UCSD-AML1 (cell line): ENCODE data around the gene SMO.
"Not testable (repeated sequence)": the region's sequence is repeated elsewhere in the genome, so short reads cannot be mapped to it uniquely, and the experiment has no call there.

Experiments used
- DNase-seq: peaks from one replicate; lab custom pipeline; 2025; ENCODE audit not compliant: unreplicated experiment; lab: John Stamatoyannopoulos, UW

The SMO gene

GRCh38 chr7:129231666-129232065, 43.2 kb downstream of the SMO start:
- DNase-seq = no peak

GRCh38 chr7:129238546-129238945, 50.1 kb downstream of the SMO start:
- no peak for DNase-seq

- DNase-seq = no peak
Observed at GRCh38 chr7:129240119-129240820, 51.8 kb downstream of the SMO start.

GRCh38 chr7:129244220-129244619, 55.8 kb downstream of the SMO start:
- no peak for DNase-seq

GRCh38 chr7:129245533-129245932, 57.1 kb downstream of the SMO start:
- DNase-seq = no peak

GRCh38 chr7:129247087-129247486, 58.7 kb downstream of the SMO start:
- no peak for DNase-seq

GRCh38 chr7:129252128-129252527, 63.7 kb downstream of the SMO start:
- no peak for DNase-seq

GRCh38 chr7:129252603-129253002, 64.2 kb downstream of the SMO start:
- DNase-seq = not testable (repeated sequence)

GRCh38 chr7:129255800-129256199, 67.4 kb downstream of the SMO start:
- no peak for DNase-seq

- DNase-seq = no peak
Observed at GRCh38 chr7:129256221-129256620, 67.8 kb downstream of the SMO start.

- DNase-seq = no peak
Observed at GRCh38 chr7:129257168-129257567, 68.7 kb downstream of the SMO start.

- DNase-seq = no peak
Observed at GRCh38 chr7:129258649-129259389, 70.4 kb downstream of the SMO start.

- no peak for DNase-seq
Observed at GRCh38 chr7:129262324-129262723, 73.9 kb downstream of the SMO start.
